NT2/D1 (cell line): ENCODE measurements around the gene ZNF777.

ENCODE experiments used
- YY1 ChIP-seq: IDR thresholded peaks from 2 replicates; pipeline ENCODE4 v1.6.1; 2011; ENCODE audit not compliant: insufficient read length, insufficient read depth
- ZNF274 ChIP-seq: IDR thresholded peaks from 2 replicates; pipeline ENCODE4 v1.6.1; 2011; ENCODE audit warnings: mild to moderate bottlenecking, low read depth, low read length

DNA sequence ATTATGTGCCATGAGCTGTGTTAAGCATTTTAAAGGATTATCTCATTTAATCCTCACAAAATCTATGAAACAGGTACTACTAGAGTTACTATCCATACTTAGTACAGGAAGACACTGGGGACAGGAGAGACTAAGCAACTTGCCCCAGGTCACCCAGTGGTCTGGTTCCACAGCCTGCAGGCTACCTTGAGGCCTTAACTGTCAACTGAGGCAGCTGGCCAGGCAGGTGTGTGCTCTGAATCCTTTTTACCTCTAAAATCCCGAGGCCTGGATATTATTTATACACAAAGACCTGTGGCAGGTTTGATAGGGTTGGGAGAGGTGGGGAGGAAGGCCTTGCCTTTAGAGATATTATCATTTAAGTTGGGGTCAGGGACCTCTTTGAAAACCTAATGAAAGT, 3.1 kb downstream of the ZNF777 start:
- no peak for TF ChIP-seq YY1
- no peak for TF ChIP-seq ZNF274
